Esophagus squamous epithelium (tissue), 5 donors: Measurements from ENCODE around the gene CDK17. TPM values are rescaled to one million over a fixed set of nuclear protein-coding genes. Genes with fewer than 3 reads are reported as not detected.
"Not testable (repeated sequence)": the region's sequence is repeated elsewhere in the genome, so short reads cannot be mapped to it uniquely, and the experiment has no call there.

Experiments
- DNase-seq: peaks from one replicate; lab custom pipeline; 2025; lab: John Stamatoyannopoulos, UW
- H3K27ac ChIP-seq, 4 donors: fragments of 200-600 bp; sonication (generic); one replicate each; pipeline ENCODE4 v1.5.1; 2016 to 2019; ENCODE audit warnings: mild to moderate bottlenecking in 1 of 4
- H3K27me3 ChIP-seq, 4 donors: fragments of 200-600 bp; sonication (generic); 1 replicate in 3 of 4; 2 replicates in 1 of 4; pipeline versions ENCODE4 v1.5.1 to v1.6.0; 2017 to 2021; ENCODE audit warnings: antibody characterized with exemption in 1 of 4
- H3K36me3 ChIP-seq, 3 donors: fragments of 200-600 bp; sonication (generic); one replicate each; pipeline ENCODE4 v1.5.1; 2016 to 2019
- H3K4me1 ChIP-seq, 3 donors: fragments of 200-600 bp; sonication (generic); one replicate each; pipeline ENCODE4 v1.5.1; 2017 to 2019
- H3K4me3 ChIP-seq, 4 donors: fragments of 200-600 bp; sonication (generic); 1 replicate in 3 of 4; 2 replicates in 1 of 4; pipeline ENCODE4 v1.5.1; 2016 to 2019; ENCODE audit warnings: mild to moderate bottlenecking in 2 of 4, moderate library complexity in 1 of 4
- H3K9me3 ChIP-seq, 3 donors: fragments of 200-600 bp; sonication (generic); one replicate each; pipeline ENCODE4 v1.5.1; 2016 to 2019
- CTCF ChIP-seq, 6 experiments: fragments of 450-650 bp in 4 of 6; fragments of 200-600 bp in 2 of 6; sonication (generic) in 2 of 6; IDR thresholded peaks; one replicate each; pipeline ENCODE4 v1.5.1; 2016 to 2019; ENCODE audit warnings: antibody characterized with exemption in 6 of 6, mild to moderate bottlenecking in 4 of 6, moderate library complexity in 4 of 6
- POLR2A ChIP-seq, 4 donors: fragments of 450-650 bp; IDR thresholded peaks; one replicate each; pipeline ENCODE4 v1.6.1; 2017; ENCODE audit warnings: antibody characterized with exemption in 4 of 4, mild to moderate bottlenecking in 4 of 4, moderate library complexity in 3 of 4
- WGBS, 2 donors: methylation state at CpG; one replicate each; pipeline ENCODE4 v1.1.5; 2018; 5-methylcytosine and 5-hydroxymethylcytosine counted together
- intact Hi-C: fragments of 100-400 bp; cut with DNase I; formaldehyde crosslinking; loops from one replicate; pipeline ENCODE4 v1.15.0; 2022
- total RNA-seq, 4 donors: library from RNA; depleted of rRNA; stranded (reverse); fragments of >200 nt; gene quantifications; one replicate each; pipeline ENCODE4 v1.1.0, GENCODE V29; 2016
- donor health status: DM: yes; HTN: yes; CAD: no.

The CDK17 gene
- total RNA-seq, 4 donors from 2014 or later, result 15.4 to 37.4 (median 19.9) TPM

- H3K36me3 ChIP-seq, result no peaks in the 10 kb centered on the region
- TF ChIP-seq POLR2A (IDR thresholded peaks at IDR 0.05), result no peak
- TF ChIP-seq CTCF (IDR thresholded peaks at IDR 0.05), result no peak
- no peaks in the 10 kb centered on the region for H3K9me3 ChIP-seq
- no peaks in the 10 kb centered on the region for H3K27me3 ChIP-seq
- no peak overlapping the region for H3K27ac ChIP-seq
- H3K4me1 ChIP-seq, result no peaks in the 10 kb centered on the region
- intact Hi-C loops, result no loop called here
- H3K4me3 ChIP-seq, result no peak overlapping the region
- WGBS, 2 donors, result 76% methylated on average over 8 of the region's 8 CpGs
- no peak for DNase-seq
These were observed 36.3 kb upstream of the CDK17 start for GRCh38 chr12:96436366-96437170.

- Histone ChIP-seq H3K4me1 (peaks cover 0 to 2% (median 0%) of the 10 kb centered on the region in 3 donors), H3K9me3 (no peaks in the 10 kb centered on the region), H3K4me3 (no peak overlapping the region), H3K27ac (no peak overlapping the region), H3K36me3 (no peaks in the 10 kb centered on the region), H3K27me3 (no peaks in the 10 kb centered on the region)
- 42 to 65% methylated on average over 4 of the region's 6 CpGs for WGBS, 2 donors
- DNase-seq, result no peak
- intact Hi-C loops, result no loop called here
- TF ChIP-seq POLR2A (IDR thresholded peaks at IDR 0.05) (no peak), CTCF (IDR thresholded peaks at IDR 0.05) (no peak)
These were observed 33.9 kb upstream of the CDK17 start for GRCh38 chr12:96434107-96434506.

- H3K4me1 ChIP-seq, result peaks cover 0 to 16% (median 8%) of the 10 kb centered on the region in 3 donors
- 90 to 98% methylated on average over 4 of the region's 4 CpGs for WGBS, 2 donors
- intact Hi-C loops, H3K27me3 ChIP-seq, H3K36me3 ChIP-seq, H3K4me3 ChIP-seq, H3K9me3 ChIP-seq, H3K27ac ChIP-seq, DNase-seq: not testable (repeated sequence)
These were observed 32.5 kb upstream of the CDK17 start for GRCh38 chr12:96432496-96433321.

GRCh38 chr12:96431067-96431466 lies 30.8 kb upstream of the CDK17 start:
- no peak for DNase-seq
- intact Hi-C loops, result no loop called here
- Histone ChIP-seq H3K27me3 (no peaks in the 10 kb centered on the region), H3K27ac (no peak overlapping the region), H3K9me3 (no peaks in the 10 kb centered on the region), H3K4me1 (peaks cover 0 to 32% (median 12%) of the 10 kb centered on the region in 3 donors), H3K4me3 (no peak overlapping the region), H3K36me3 (no peaks in the 10 kb centered on the region)
- WGBS, 2 donors, result 88 to 100% methylated on average over 3 to 5 of the region's 6 CpGs
- no peak for TF ChIP-seq CTCF (IDR thresholded peaks at IDR 0.05)
- no peak for TF ChIP-seq POLR2A (IDR thresholded peaks at IDR 0.05)

GRCh38 chr12:96427269-96427729 lies 27.1 kb upstream of the CDK17 start:
- TF ChIP-seq CTCF (IDR thresholded peaks at IDR 0.05) (no peak), POLR2A (IDR thresholded peaks at IDR 0.05) (no peak)
- intact Hi-C loops, result no loop called here
- 8 to 19% methylated on average over 5 to 6 of the region's 6 CpGs for WGBS, 2 donors
- no peaks in the 10 kb centered on the region for H3K36me3 ChIP-seq
- no peaks in the 10 kb centered on the region for H3K9me3 ChIP-seq
- H3K27me3 ChIP-seq, result no peaks in the 10 kb centered on the region
- peak overlapping the region; percentile 11 to 76 (median 70) for H3K27ac ChIP-seq
- peaks cover 0 to 44% (median 12%) of the 10 kb centered on the region in 3 donors for H3K4me1 ChIP-seq
- DNase-seq, result no peak
- H3K4me3 ChIP-seq, result peak overlapping the region in 1 of 4 donors; percentile 21
